Measurements from ENCODE around the gene MYO1B. TPM values are rescaled to one million over a fixed set of nuclear protein-coding genes. Genes with fewer than 3 reads are reported as not detected.
A peak's percentile ranks its signal among the peaks of the same experiment; 100 is the strongest.

The MYO1B gene
- total RNA-seq, result 38.2 TPM

- DNase-seq (ENCODE audit: low spot score), result peak; percentile 58
Observed at GRCh38 chr2:191245046-191245868, at the start of gene MYO1B. Gene MYO1B, plus strand, starts transcription at chr2:191245404. Its CDS starts 31,492 bp downstream, at chr2:191276896.

- DNase-seq (ENCODE audit: low spot score), result no peak
Observed at GRCh38 chr2:191197096-191197495, 48.1 kb upstream of the MYO1B start.

DNA sequence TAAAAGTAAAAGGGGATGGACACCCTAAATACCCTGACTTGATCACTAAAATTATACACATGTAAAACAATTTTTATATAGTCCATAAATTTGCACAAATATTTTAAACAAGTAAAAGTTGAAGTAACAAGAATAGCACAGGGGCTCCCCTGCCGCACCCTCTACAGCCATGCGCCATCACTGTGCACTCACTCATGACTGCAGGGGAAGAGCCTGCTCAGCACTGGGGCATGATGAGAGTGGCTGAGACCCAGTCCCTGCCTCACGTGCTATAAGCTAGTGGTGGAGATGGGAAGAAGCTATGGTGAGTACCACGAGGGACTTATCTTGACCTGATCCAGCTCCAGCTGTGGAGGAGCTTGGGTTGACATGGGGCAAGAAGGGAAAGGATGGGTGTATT, 46.9 kb upstream of the MYO1B start:
- no peak for DNase-seq (ENCODE audit: low spot score)

DNA sequence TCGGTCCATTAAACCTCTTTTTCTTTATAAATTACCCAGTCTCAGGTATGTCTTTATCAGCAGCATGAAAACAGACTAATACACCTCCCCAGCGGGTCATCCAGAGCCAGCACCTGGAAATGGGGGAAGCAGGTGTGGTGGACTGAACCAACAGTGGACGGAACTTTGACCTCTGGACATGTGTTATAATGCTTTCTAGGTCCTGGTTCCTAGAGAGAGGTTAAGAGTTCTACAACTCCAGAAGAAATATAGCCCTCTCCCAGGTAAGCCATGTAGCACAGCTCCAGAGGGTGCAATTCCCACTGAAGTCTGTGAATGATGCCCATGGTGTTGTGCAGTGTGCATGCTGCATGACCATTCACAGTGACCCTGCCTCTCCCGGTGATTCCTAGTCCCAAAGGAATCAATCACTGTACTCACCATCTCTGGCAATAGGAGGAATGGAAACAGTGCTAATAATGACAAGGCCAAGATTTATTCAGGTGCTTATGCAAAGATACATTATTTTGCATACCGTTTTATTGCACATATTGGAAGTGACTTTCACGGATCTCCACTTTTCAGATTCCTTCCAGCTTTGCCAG, 45.2 kb upstream of the MYO1B start:
- no peak for DNase-seq (ENCODE audit: low spot score)

DNA sequence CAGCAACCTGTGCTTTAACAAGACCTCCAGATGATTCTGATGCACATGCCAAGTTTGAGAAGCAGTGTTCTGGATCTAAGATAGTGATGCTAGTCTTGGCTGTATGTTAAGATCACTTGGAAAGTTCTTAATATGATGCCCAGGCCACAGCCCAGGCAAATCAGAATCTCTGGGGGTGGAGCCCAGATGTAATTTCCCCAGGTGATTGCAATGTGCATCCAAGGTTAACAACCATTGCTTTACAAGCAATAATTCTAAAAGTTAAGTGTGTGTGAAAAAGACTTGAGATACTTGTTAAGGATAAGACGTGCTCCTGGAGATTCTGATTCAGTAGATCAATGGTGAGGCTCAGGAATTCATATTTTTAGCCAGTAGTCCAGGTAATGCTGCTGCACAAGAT, 44.3 kb upstream of the MYO1B start:
- DNase-seq (ENCODE audit: low spot score), result no peak

DNA sequence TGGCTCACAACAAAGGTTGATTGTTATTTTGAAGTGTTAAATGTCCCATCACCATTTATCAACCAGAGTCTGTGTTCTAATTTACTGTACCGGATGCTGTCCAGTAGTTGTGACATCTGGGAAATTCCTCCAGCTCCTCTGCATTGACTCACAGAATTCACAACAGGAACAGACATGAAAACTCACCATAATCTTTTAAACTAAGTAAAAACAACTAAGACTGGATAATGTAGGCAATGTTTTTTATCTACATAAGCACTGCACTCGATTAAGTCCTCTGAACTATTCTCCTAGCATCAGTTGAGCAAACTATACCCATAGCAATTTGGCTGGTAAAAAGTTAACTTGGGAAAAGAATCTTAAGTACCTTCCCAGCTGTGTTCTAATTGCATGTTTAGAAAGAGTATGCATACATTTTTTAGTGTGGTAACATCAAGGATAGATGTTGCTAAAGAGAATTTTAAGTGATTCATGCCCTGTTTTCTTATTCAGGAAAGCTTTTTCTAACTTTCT, 42.9 kb upstream of the MYO1B start:
- DNase-seq (ENCODE audit: low spot score), result no peak

GRCh38 chr2:191202881-191203397, 42.3 kb upstream of the MYO1B start:
- DNase-seq (ENCODE audit: low spot score), result no peak

- no peak for DNase-seq (ENCODE audit: low spot score)
Observed at GRCh38 chr2:191204433-191204832, 40.8 kb upstream of the MYO1B start.

GRCh38 chr2:191206613-191207471, 38.4 kb upstream of the MYO1B start:
- no peak for DNase-seq (ENCODE audit: low spot score)

GRCh38 chr2:191209340-191209739, 35.9 kb upstream of the MYO1B start:
- DNase-seq (ENCODE audit: low spot score), result no peak

DNA sequence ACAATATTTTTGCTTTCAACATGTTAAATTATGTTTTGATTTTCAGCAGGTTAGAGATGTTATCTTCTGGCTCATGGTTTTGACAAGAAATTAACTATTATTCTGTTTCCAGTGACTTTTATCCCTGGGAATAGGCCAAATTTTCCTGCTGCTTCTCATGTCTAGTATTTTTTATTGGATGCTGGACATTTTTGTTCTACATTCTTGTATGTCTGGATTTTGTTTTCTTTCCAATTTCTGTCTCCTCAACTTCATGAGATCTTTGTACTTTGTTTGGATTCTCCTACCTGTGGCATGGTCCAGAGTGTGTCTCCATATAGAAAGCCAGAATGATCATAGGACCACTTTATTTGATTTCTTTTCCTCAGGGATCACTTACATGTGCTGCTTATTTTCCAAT, 33.1 kb upstream of the MYO1B start:
- no peak for DNase-seq (ENCODE audit: low spot score)

- DNase-seq (ENCODE audit: low spot score), result no peak
Observed at GRCh38 chr2:191213333-191213732, 31.9 kb upstream of the MYO1B start.

DNA sequence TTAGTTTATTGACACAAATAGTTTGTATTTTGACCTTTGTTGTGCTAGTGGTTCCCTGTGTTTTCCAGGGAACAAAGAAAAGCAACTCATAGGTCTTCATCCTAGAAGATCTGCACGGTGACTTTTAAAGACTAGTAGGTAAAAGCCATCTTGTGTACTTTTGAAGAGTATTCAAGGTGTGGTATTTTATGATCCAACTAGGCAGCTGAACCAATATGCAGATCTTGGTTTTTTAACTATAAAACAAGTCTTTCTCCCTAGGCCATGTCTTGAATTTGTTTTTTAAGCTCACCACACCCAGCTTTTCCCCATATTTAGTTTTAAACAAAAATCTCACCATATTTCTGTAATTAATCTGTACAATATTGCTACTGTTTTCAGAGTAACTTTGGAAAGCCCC, 30.0 kb upstream of the MYO1B start:
- no peak for DNase-seq (ENCODE audit: low spot score)

GRCh38 chr2:191215666-191216065, 29.5 kb upstream of the MYO1B start:
- DNase-seq (ENCODE audit: low spot score), result no peak

GRCh38 chr2:191217580-191217979, 27.6 kb upstream of the MYO1B start:
- DNase-seq (ENCODE audit: low spot score), result no peak

GRCh38 chr2:191218292-191218898, 26.8 kb upstream of the MYO1B start:
- peak; percentile 26 for DNase-seq (ENCODE audit: low spot score)

DNA sequence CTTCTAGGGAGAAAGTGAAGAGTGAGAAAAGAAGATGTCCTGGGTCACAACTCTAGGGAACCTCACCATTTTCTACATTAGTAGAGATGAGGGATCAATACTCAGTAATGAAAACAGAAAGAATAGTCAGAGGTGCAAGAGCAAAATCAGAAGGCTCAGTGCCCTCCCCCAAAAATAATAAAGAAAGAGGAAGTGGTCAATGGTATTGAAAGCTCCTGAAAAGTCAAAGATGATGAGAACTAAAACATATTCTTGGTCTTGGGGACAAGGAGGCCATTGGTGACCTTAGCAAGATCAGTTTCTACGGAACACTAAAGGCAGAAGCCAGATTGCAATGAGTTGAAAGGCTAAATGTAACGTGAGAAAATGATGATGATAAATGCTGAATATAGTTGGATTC, 24.5 kb upstream of the MYO1B start:
- no peak for DNase-seq (ENCODE audit: low spot score)

GRCh38 chr2:191221666-191222065, 23.5 kb upstream of the MYO1B start:
- no peak for DNase-seq (ENCODE audit: low spot score)

- no peak for DNase-seq (ENCODE audit: low spot score)
Observed at GRCh38 chr2:191222507-191222906, 22.7 kb upstream of the MYO1B start.

GRCh38 chr2:191222952-191223351, 22.3 kb upstream of the MYO1B start:
- DNase-seq (ENCODE audit: low spot score), result no peak

DNA sequence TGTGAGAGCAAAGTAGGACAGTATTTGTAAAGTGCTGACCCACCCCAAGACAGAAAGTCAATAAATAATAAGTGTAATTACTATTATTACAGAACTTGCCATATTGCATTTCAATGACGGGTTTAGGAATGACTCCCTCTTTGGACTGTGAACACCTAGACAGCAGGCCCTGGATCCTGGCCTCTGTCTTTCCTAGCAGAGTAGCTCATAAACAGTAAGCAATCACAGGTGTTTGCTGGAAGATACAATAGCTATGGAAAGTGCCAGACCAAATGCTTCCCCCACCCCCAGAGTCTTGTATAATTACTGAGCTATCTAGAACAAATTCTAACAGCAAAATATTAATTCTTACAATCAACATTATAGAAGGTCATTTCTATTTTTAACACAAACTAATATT, 20.1 kb upstream of the MYO1B start:
- no peak for DNase-seq (ENCODE audit: low spot score)

DNA sequence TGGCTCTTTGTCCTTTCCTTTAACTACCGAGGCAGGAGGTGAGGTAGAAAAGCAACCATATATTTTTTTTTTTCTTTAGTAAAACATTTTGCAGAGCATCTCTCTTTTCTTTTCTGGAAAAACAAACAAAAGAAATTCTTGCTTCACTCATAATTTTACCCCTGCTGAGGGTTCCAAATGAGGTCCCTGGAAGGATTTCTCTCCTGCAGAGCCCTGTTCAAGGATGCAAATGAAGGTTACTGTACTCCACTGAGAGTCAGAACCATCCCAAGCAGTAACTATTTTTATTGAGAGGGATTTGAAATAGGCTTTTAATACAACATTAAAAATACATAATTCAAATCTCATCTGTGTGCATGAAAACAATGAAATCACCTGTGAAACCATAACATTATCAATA, 19.5 kb upstream of the MYO1B start:
- DNase-seq (ENCODE audit: low spot score), result no peak

Data from mucosa of gallbladder (tissue), 1 donor.